Panc1 (cell line): Measurements from ENCODE around the gene TMEM106C. TPM values are rescaled to one million over a fixed set of nuclear protein-coding genes. Genes with fewer than 3 reads are reported as not detected.

ENCODE experiments used
- ATAC-seq: fragments of 200-7000 bp; cut with Tn5 transposase; 2 replicates; pipeline ENCODE4 v1.9.1; 2020; ENCODE audit warnings: mild to moderate bottlenecking, moderate library complexity
- BruUV-seq: library from RNA; stranded (reverse); fragments of 400-500 nt; replicated peaks from 2 replicates; lab custom pipeline; 2021; lab: Mats Ljungman, UMichigan
- CTCF ChIA-PET: fragments of 300-600 bp; sonication (Branson Sonifier 250); formaldehyde crosslinking; loops from one replicate; lab custom pipeline; 2022; ENCODE audit warnings: antibody characterized with exemption; lab: Charles Lee
- POLR2A ChIA-PET: fragments of 300-600 bp; sonication (Branson Sonifier 250); formaldehyde crosslinking; loops from one replicate; lab custom pipeline; 2022; ENCODE audit warnings: antibody characterized with exemption; lab: Charles Lee
- DNase-seq: peaks from one replicate; pipeline ENCODE4 v3.0.0-alpha.2; 2010; ENCODE audit warnings: low read depth, low spot score
- H3K27ac ChIP-seq: 2 replicates; pipeline ENCODE4 v1.5.1; 2011; ENCODE audit warnings: mild to moderate bottlenecking, low read length, inconsistent platforms
- H3K27me3 ChIP-seq: fragments of 200-500 bp; sonication (Bioruptor generic); 2 replicates; pipeline ENCODE4 v1.6.0; 2014; ENCODE audit warnings: low read length, inconsistent platforms; ENCODE audit not compliant: control insufficient read depth, insufficient read depth
- H3K36me3 ChIP-seq: fragments of 200-500 bp; sonication (Bioruptor generic); 2 replicates; pipeline ENCODE4 v1.5.1; 2014; ENCODE audit warnings: inconsistent platforms, mild to moderate bottlenecking, low read length, moderate library complexity; ENCODE audit not compliant: control insufficient read depth, insufficient read depth
- H3K4me1 ChIP-seq: 2 replicates; pipeline ENCODE4 v1.5.1; 2011; ENCODE audit warnings: inconsistent platforms, mild to moderate bottlenecking, low read length, moderate library complexity; ENCODE audit not compliant: control insufficient read depth, insufficient read depth
- H3K4me3 ChIP-seq, 2 experiments: 2 replicates each; pipeline ENCODE4 v1.5.1; 2011 to 2012; ENCODE audit warnings: low read depth in 2 of 2, low read length in 2 of 2, mild to moderate bottlenecking in 2 of 2, inconsistent platforms in 1 of 2, moderate library complexity in 1 of 2
- H3K9me3 ChIP-seq: fragments of 200-500 bp; sonication (Bioruptor generic); 2 replicates; pipeline ENCODE4 v1.5.1; 2014; ENCODE audit warnings: low read depth, mild to moderate bottlenecking, inconsistent platforms, low read length, moderate library complexity; ENCODE audit not compliant: control insufficient read depth, insufficient read depth
- POLR2AphosphoS5 ChIP-seq: IDR thresholded peaks from 2 replicates; pipeline ENCODE4 v1.6.1; 2012; ENCODE audit warnings: mild to moderate bottlenecking, low read depth, low read length, moderate library complexity
- SIN3A ChIP-seq: IDR thresholded peaks from 2 replicates; pipeline ENCODE4 v1.6.1; 2012; ENCODE audit warnings: low read depth, mild to moderate bottlenecking, low read length, moderate library complexity, borderline replicate concordance; ENCODE audit not compliant: insufficient read depth
- TCF7L2 ChIP-seq: IDR thresholded peaks from 2 replicates; pipeline ENCODE4 v1.6.1; 2011; ENCODE audit warnings: mild to moderate bottlenecking, low read depth, low read length, inconsistent platforms
- in situ Hi-C: cut with HindIII; loops from 2 replicates; pipeline ENCODE4 v1.10.0; 2016; ENCODE audit warnings: low sequenced_read_pairs, low pct_unique_long_range_greater_than_20kb
- intact Hi-C: fragments of 100-400 bp; cut with micrococcal nuclease; formaldehyde crosslinking; loops from one replicate; pipeline ENCODE4 v1.10.0; 2022; ENCODE audit not compliant: unreplicated experiment
- total RNA-seq: library from RNA; stranded (reverse); gene quantifications from one replicate; pipeline ENCODE4 v1.2.1, GENCODE V29; 2021; ENCODE audit not compliant: unreplicated experiment
- TF ChIP-seq, protein P1 (sequence below), 2 experiments: IDR thresholded peaks; 2 replicates each; pipeline ENCODE4 v1.6.1; 2011 to 2012; ENCODE audit warnings: low read depth in 2 of 2, control low read depth in 1 of 2, low read length in 1 of 2, mild to moderate bottlenecking in 1 of 2, moderate library complexity in 1 of 2; ENCODE audit not compliant: insufficient read depth in 1 of 2
- TF ChIP-seq, protein P2 (sequence below): fragments of 450-650 bp; IDR thresholded peaks from 2 replicates; pipeline ENCODE4 v1.5.1; 2017; ENCODE audit warnings: mild to moderate bottlenecking

TMEM106C gene
- total RNA-seq, 1 experiment from 2014 or later: 93.7 TPM

DNA sequence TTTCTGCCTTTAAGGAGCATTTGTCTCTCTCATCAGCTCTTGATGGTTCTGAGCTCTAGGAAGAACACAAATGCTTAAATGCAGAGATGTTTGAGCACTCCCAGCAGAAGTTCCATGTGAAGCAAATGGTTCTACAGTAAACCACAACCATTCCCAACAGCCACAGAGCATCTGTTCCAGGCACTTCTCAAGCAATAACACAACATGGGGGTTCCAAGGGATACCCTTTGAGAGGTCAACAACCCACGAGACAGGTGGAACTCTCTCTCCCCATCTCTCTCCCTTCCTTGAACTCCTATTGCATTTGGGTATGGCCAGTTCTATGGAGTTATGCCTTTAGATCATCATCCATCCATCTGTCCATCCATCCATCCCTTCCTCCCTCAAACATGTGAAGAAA lies 46.1 kb downstream of the TMEM106C start:
- DNase-seq: no peak
- Histone ChIP-seq H3K9me3 (no peaks in the 10 kb centered on the region), H3K36me3 (no peaks in the 10 kb centered on the region), H3K27me3 (peaks cover 33% of the 10 kb centered on the region), H3K27ac (no peak overlapping the region), H3K4me3 (no peak overlapping the region), H3K4me1 (no peaks in the 10 kb centered on the region; the same call in 1 of the 2 replicates)
- ChIA-PET CTCF (no interaction called here), POLR2A (no interaction called here)
- in situ Hi-C loops: no loop called here
- no TSS peak for BruUV-seq
- intact Hi-C loops: no loop called here
- ATAC-seq: no peak
- no peak for TF ChIP-seq POLR2AphosphoS5
- no peak for TF ChIP-seq TCF7L2
- TF ChIP-seq, protein P1, sequence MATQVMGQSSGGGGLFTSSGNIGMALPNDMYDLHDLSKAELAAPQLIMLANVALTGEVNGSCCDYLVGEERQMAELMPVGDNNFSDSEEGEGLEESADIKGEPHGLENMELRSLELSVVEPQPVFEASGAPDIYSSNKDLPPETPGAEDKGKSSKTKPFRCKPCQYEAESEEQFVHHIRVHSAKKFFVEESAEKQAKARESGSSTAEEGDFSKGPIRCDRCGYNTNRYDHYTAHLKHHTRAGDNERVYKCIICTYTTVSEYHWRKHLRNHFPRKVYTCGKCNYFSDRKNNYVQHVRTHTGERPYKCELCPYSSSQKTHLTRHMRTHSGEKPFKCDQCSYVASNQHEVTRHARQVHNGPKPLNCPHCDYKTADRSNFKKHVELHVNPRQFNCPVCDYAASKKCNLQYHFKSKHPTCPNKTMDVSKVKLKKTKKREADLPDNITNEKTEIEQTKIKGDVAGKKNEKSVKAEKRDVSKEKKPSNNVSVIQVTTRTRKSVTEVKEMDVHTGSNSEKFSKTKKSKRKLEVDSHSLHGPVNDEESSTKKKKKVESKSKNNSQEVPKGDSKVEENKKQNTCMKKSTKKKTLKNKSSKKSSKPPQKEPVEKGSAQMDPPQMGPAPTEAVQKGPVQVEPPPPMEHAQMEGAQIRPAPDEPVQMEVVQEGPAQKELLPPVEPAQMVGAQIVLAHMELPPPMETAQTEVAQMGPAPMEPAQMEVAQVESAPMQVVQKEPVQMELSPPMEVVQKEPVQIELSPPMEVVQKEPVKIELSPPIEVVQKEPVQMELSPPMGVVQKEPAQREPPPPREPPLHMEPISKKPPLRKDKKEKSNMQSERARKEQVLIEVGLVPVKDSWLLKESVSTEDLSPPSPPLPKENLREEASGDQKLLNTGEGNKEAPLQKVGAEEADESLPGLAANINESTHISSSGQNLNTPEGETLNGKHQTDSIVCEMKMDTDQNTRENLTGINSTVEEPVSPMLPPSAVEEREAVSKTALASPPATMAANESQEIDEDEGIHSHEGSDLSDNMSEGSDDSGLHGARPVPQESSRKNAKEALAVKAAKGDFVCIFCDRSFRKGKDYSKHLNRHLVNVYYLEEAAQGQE (IDR thresholded peaks at IDR 0.05; ENCODE audit: insufficient read depth in 1 of 2, low read depth in 2 of 2, low read length in 1 of 2): no peak
- TF ChIP-seq, protein P2, sequence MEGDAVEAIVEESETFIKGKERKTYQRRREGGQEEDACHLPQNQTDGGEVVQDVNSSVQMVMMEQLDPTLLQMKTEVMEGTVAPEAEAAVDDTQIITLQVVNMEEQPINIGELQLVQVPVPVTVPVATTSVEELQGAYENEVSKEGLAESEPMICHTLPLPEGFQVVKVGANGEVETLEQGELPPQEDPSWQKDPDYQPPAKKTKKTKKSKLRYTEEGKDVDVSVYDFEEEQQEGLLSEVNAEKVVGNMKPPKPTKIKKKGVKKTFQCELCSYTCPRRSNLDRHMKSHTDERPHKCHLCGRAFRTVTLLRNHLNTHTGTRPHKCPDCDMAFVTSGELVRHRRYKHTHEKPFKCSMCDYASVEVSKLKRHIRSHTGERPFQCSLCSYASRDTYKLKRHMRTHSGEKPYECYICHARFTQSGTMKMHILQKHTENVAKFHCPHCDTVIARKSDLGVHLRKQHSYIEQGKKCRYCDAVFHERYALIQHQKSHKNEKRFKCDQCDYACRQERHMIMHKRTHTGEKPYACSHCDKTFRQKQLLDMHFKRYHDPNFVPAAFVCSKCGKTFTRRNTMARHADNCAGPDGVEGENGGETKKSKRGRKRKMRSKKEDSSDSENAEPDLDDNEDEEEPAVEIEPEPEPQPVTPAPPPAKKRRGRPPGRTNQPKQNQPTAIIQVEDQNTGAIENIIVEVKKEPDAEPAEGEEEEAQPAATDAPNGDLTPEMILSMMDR: no peak
- TF ChIP-seq SIN3A: no peak

DNA sequence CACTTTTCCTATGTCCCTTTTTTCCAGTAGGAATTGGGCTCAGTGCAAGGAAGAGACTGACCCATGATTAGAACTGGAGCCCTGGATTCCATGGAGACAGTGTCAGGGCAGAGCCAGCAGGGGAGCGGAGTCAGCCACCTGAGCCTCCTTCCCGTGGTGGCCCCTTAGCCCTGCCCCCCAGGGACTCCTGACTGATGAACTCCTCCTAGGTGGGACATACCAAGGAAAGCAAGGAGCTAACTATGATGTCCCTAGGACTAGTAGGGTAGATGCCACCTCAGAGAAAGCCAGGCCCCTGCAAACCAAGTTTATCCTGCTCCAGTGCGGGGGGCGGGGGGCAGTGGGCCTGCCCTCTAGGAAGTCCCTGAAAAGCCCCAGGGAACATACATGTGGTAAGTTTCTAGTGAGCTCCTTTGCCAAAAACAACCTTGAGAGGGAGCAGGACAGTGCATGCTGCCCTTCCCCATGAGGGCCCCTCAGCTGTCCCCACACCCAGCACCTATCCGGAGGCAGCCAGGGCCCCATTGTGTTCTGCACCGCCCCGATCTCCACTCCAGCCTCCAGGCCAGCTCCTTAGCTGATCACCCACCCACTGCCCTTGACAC lies 47.1 kb downstream of the TMEM106C start:
- ChIA-PET POLR2A (no interaction called here), CTCF (no interaction called here)
- no peak for TF ChIP-seq SIN3A
- TF ChIP-seq, protein P2: no peak
- Histone ChIP-seq H3K4me3 (no peak overlapping the region), H3K9me3 (no peaks in the 10 kb centered on the region), H3K27me3 (peaks cover 32% of the 10 kb centered on the region), H3K27ac (no peak overlapping the region), H3K36me3 (no peaks in the 10 kb centered on the region), H3K4me1 (no peaks in the 10 kb centered on the region)
- ATAC-seq (no peak), DNase-seq (no peak)
- intact Hi-C loops (no loop called here), in situ Hi-C loops (no loop called here)
- BruUV-seq: no TSS peak
